ENCODE results near the gene TTYH1. TPM values are rescaled to one million over a fixed set of nuclear protein-coding genes. Genes with fewer than 3 reads are reported as not detected.
A peak's percentile ranks its signal among the peaks of the same experiment; 100 is the strongest.

The TTYH1 gene
- total RNA-seq, 6 donors from 2014 or later: not detected

GRCh38 chr19:54395685-54396084 lies 19.6 kb upstream of the TTYH1 start:
- TF ChIP-seq EP300 (IDR thresholded peaks at IDR 0.05) (no peak), POLR2A (IDR thresholded peaks at IDR 0.05) (no peak), POLR2AphosphoS5 (IDR thresholded peaks at IDR 0.05) (no peak), CTCF (IDR thresholded peaks at IDR 0.05) (no peak)
- ATAC-seq (ENCODE audit: low FRiP score in 2 of 2) (no peak), DNase-seq (no peak)
- Histone ChIP-seq H3K27me3 (no peaks in the 10 kb centered on the region), H3K4me3 (no peak overlapping the region), H3K36me3 (no peaks in the 10 kb centered on the region), H3K4me1 (peaks cover 0 to 2% (median under 1%) of the 10 kb centered on the region in 4 donors), H3K27ac (no peak overlapping the region), H3K9me3 (no peaks in the 10 kb centered on the region)
- 72 to 90% methylated on average over 8 of the region's 8 CpGs for WGBS, 2 donors

DNA sequence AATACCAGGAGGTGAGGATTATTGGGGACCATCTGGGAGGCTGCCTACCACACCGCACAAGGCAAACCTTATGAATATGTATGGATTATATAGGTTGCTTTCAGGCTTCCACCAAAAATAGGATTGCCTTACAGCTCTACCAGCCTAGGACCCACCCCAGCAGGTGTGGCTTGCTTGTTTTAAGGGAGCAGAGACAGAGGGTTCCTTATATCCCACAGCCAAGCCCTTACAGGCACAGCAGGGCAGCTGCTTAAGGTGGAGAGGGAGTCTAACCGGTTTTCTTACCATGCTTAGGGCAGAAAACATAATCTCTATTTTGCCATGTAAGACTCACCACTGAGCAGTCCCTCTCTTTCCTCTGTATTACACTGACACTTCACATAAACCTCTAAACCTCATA lies 16.1 kb upstream of the TTYH1 start:
- no peak overlapping the region for H3K4me3 ChIP-seq
- TF ChIP-seq CTCF (IDR thresholded peaks at IDR 0.05) (no peak), POLR2AphosphoS5 (IDR thresholded peaks at IDR 0.05) (no peak), POLR2A (IDR thresholded peaks at IDR 0.05) (no peak)
- H3K4me1 ChIP-seq: no peaks in the 10 kb centered on the region
- no peaks in the 10 kb centered on the region for H3K36me3 ChIP-seq
- WGBS, 2 donors: 58 to 70% methylated on average over 2 of the region's 2 CpGs
- no peaks in the 10 kb centered on the region for H3K9me3 ChIP-seq
- H3K27me3 ChIP-seq: no peaks in the 10 kb centered on the region
- no peak for ATAC-seq (ENCODE audit: low FRiP score in 2 of 2)
- H3K27ac ChIP-seq: no peak overlapping the region
- DNase-seq: no peak

GRCh38 chr19:54400913-54401312 lies 14.4 kb upstream of the TTYH1 start:
- ATAC-seq (ENCODE audit: low FRiP score in 2 of 2) (no peak), DNase-seq (no peak)
- no peaks in the 10 kb centered on the region for H3K4me1 ChIP-seq
- H3K27me3 ChIP-seq: no peaks in the 10 kb centered on the region
- no peak overlapping the region for H3K27ac ChIP-seq
- H3K4me3 ChIP-seq: no peak overlapping the region
- TF ChIP-seq EP300 (IDR thresholded peaks at IDR 0.05) (no peak), POLR2AphosphoS5 (IDR thresholded peaks at IDR 0.05) (no peak), POLR2A (IDR thresholded peaks at IDR 0.05) (no peak), CTCF (IDR thresholded peaks at IDR 0.05) (no peak)
- no peaks in the 10 kb centered on the region for H3K36me3 ChIP-seq
- no peaks in the 10 kb centered on the region for H3K9me3 ChIP-seq
- WGBS, 2 donors: 79 to 88% methylated on average over 6 of the region's 6 CpGs

GRCh38 chr19:54403054-54403453 lies 12.2 kb upstream of the TTYH1 start:
- H3K27me3 ChIP-seq: no peaks in the 10 kb centered on the region
- H3K27ac ChIP-seq: no peak overlapping the region
- no peaks in the 10 kb centered on the region for H3K4me1 ChIP-seq
- H3K4me3 ChIP-seq: no peak overlapping the region
- ATAC-seq (ENCODE audit: low FRiP score in 2 of 2): peak in 1 of 2 donors; percentile 37
- no peaks in the 10 kb centered on the region for H3K36me3 ChIP-seq
- TF ChIP-seq POLR2AphosphoS5 (IDR thresholded peaks at IDR 0.05): no peak
- no peak for TF ChIP-seq POLR2A (IDR thresholded peaks at IDR 0.05)
- no peaks in the 10 kb centered on the region for H3K9me3 ChIP-seq
- no peak for DNase-seq
- 82 to 86% methylated on average over 8 of the region's 8 CpGs for WGBS, 2 donors

DNA sequence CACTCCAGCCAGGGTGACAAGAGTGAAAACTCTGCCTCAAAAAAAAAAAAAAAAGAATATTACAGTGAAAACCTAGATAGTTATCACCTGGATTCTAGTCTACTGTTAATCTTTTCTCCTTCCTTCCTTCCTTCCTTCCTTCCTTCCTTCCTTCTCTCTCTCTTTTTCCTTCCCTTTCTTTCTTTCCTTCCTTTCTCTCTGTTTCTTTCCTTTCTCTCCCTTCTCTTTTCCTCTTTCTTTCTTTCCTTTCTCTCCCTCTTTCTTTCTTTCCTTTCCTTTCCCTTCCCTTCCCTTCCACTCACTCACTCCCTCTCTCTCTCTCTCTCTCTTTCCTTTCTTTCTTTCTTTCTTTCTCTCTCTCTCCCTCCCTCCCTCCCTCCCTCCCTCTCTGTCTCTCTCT lies 9.6 kb upstream of the TTYH1 start:
- Histone ChIP-seq H3K4me1 (no peaks in the 10 kb centered on the region), H3K27ac (no peak overlapping the region), H3K36me3 (no peaks in the 10 kb centered on the region), H3K9me3 (no peaks in the 10 kb centered on the region), H3K27me3 (no peaks in the 10 kb centered on the region), H3K4me3 (no peak overlapping the region)
- TF ChIP-seq POLR2A (IDR thresholded peaks at IDR 0.05) (no peak), EP300 (IDR thresholded peaks at IDR 0.05) (no peak), POLR2AphosphoS5 (IDR thresholded peaks at IDR 0.05) (no peak), CTCF (IDR thresholded peaks at IDR 0.05) (no peak)
- no peak for ATAC-seq (ENCODE audit: low FRiP score in 2 of 2)
- DNase-seq: no peak

Data from upper lobe of left lung (tissue), 6 donors.